Kidney (tissue), 14 donors: Measurements from ENCODE around the gene NHLRC4. TPM values are rescaled to one million over a fixed set of nuclear protein-coding genes. Genes with fewer than 3 reads are reported as not detected.

Source experiments
- DNase-seq, 5 donors: peaks; one replicate each; pipeline ENCODE4 v3.0.0-alpha.2; 2013 to 2020
- FAIRE-seq: peaks from 2 replicates; lab custom pipeline; 2012; peaks lifted over from hg19 to GRCh38; lab: Jason Lieb, UNC
- H3K27ac ChIP-seq, 2 donors: one replicate each; pipeline ENCODE4 v1.7.0; 2013; ENCODE audit warnings: low read depth in 2 of 2, low read length in 2 of 2, inconsistent platforms in 1 of 2
- H3K27me3 ChIP-seq: one replicate; pipeline ENCODE4 v1.7.1; 2013; ENCODE audit warnings: low read length, inconsistent platforms; ENCODE audit not compliant: control insufficient read depth, insufficient read depth
- H3K36me3 ChIP-seq, 3 donors: one replicate each; pipeline versions ENCODE4 v1.7.0 to v1.7.1; 2013; ENCODE audit warnings: low read length in 3 of 3, control low read depth in 1 of 3, inconsistent platforms in 1 of 3; ENCODE audit not compliant: insufficient read depth in 3 of 3, control insufficient read depth in 2 of 3
- H3K4me1 ChIP-seq, 3 donors: one replicate each; pipeline versions ENCODE4 v1.7.0 to v1.7.1; 2013; ENCODE audit warnings: low read length in 3 of 3, inconsistent platforms in 1 of 3, low read depth in 1 of 3; ENCODE audit not compliant: control insufficient read depth in 2 of 3, insufficient read depth in 2 of 3
- H3K4me3 ChIP-seq, 3 donors: one replicate each; pipeline versions ENCODE4 v1.7.0 to v1.8.1; 2013; ENCODE audit warnings: low read length in 3 of 3, control low read depth in 1 of 3, inconsistent platforms in 1 of 3
- H3K9ac ChIP-seq, 3 donors: one replicate each; pipeline versions ENCODE4 v1.7.0 to v1.7.1; 2013; ENCODE audit warnings: low read length in 3 of 3, control low read depth in 1 of 3, inconsistent platforms in 1 of 3
- H3K9me3 ChIP-seq, 3 donors: one replicate each; pipeline versions ENCODE4 v1.7.0 to v1.7.1; 2013; ENCODE audit warnings: low read length in 3 of 3, control low read depth in 1 of 3, inconsistent platforms in 1 of 3; ENCODE audit not compliant: control insufficient read depth in 2 of 3, insufficient read depth in 1 of 3
- intact Hi-C: fragments of 100-400 bp; cut with DNase I; formaldehyde crosslinking; loops from one replicate; pipeline ENCODE4 v1.11.1; 2022
- polyA plus RNA-seq: library from polyadenylated mRNA; stranded (reverse); fragments of 350-450 nt; fragmentation: Illumina TruSeq; extraction: RNeasy Lipid Tissue Mini Kit (QIAGEN cat#74804); gene quantifications from one replicate; pipeline ENCODE4 v1.2.3, GENCODE V29; 2014; ENCODE audit warnings: low read depth, low replicate concordance; ENCODE audit not compliant: insufficient read depth
- total RNA-seq: library from RNA; stranded (reverse); fragmentation: NEBNext Ultra II Directional; extraction: Animal tissue kit (Norgen Biotek cat#: 25700); gene quantifications from one replicate; pipeline ENCODE4 v1.2.1, GENCODE V29; 2021
- TF ChIP-seq, protein P1 (sequence below): IDR thresholded peaks from 3 replicates; pipeline ENCODE4 v1.5.1; 2012; ENCODE audit warnings: mild to moderate bottlenecking, moderate library complexity, borderline replicate concordance; ENCODE audit not compliant: insufficient read depth; ENCODE audit errors: extremely low read depth
- donor health status: control.
- donor health status: control.
- donor health status: control.
- donor health status: control.
- donor health status: control.
- donor health status: DM: yes; HTN: yes; CAD: no.
- donor health status: Normal renal cell carcinoma (clear cell type).

NHLRC4 gene
- total and polyA plus RNA-seq, 2 donors from 2014 or later: 3.3 to 17.4 TPM

DNA sequence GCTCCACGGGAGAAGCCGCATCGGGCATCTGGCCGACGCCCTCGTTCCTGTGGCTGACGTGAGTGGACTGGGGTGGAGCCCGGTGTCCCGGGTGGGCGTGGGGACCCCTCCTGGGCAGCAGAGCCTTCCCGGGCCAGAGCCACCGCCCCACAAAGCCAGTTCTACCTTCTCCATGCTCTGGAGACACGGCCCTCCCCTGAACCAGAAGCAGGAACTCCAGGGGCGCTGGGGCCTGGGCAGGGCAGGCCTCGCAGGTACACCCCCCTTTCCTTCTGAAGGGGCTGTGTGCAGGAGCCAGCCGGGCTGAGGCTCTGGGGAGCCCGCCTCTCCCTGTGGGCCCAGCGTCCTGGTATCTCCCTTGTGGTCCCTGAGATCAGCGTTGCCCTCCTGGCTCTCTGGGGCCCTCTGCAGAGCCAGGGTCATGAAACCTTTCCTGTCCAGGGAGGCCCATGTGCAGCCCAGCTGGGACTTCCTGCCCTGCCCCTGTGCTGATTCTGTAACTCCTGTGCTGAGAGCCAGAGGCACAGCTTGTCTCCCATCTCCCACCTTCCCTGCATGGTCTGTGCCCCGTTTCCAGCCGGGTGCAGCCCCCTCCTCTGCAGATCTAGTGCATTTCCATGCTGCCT, 9.5 kb downstream of the NHLRC4 start:
- Histone ChIP-seq H3K9ac (no peak overlapping the region), H3K9me3 (no peaks in the 10 kb centered on the region), H3K27ac (no peak overlapping the region), H3K4me3 (no peak overlapping the region), H3K4me1 (peaks cover 0 to 1% (median 0%) of the 10 kb centered on the region in 3 donors), H3K27me3 (no peaks in the 10 kb centered on the region), H3K36me3 (peaks cover 0 to 9% (median 4%) of the 10 kb centered on the region in 3 donors)
- intact Hi-C loops: no loop called here
- DNase-seq: no peak
- TF ChIP-seq, protein P1, sequence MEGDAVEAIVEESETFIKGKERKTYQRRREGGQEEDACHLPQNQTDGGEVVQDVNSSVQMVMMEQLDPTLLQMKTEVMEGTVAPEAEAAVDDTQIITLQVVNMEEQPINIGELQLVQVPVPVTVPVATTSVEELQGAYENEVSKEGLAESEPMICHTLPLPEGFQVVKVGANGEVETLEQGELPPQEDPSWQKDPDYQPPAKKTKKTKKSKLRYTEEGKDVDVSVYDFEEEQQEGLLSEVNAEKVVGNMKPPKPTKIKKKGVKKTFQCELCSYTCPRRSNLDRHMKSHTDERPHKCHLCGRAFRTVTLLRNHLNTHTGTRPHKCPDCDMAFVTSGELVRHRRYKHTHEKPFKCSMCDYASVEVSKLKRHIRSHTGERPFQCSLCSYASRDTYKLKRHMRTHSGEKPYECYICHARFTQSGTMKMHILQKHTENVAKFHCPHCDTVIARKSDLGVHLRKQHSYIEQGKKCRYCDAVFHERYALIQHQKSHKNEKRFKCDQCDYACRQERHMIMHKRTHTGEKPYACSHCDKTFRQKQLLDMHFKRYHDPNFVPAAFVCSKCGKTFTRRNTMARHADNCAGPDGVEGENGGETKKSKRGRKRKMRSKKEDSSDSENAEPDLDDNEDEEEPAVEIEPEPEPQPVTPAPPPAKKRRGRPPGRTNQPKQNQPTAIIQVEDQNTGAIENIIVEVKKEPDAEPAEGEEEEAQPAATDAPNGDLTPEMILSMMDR: no peak
- FAIRE-seq: no peak

DNA sequence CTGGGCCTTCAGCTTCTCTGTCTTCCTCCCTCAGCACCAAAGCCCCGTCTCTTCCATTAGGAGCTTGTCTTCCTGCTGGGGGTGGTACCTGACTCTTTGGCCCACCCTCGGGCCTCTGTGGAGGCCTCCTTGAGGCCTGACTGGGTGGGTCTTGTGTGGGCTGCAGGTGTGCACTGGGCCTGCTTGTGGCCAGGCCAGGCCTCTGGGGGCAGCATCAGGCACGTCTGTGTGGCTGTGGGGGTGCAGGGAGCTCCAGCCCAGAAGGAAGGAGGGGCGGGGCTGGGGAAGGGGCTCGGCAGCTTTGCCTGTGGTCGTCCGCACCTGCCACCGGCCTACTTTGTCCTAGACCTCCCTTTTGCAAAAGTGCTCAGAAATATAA, 10.0 kb downstream of the NHLRC4 start:
- Histone ChIP-seq H3K9me3 (no peaks in the 10 kb centered on the region), H3K27me3 (no peaks in the 10 kb centered on the region), H3K4me3 (no peak overlapping the region), H3K4me1 (no peaks in the 10 kb centered on the region), H3K9ac (no peak overlapping the region), H3K27ac (no peak overlapping the region), H3K36me3 (peaks cover 0 to 9% (median 4%) of the 10 kb centered on the region in 3 donors)
- TF ChIP-seq, protein P1: no peak
- DNase-seq (no peak), FAIRE-seq (no peak)
- intact Hi-C loops: no loop called here

DNA sequence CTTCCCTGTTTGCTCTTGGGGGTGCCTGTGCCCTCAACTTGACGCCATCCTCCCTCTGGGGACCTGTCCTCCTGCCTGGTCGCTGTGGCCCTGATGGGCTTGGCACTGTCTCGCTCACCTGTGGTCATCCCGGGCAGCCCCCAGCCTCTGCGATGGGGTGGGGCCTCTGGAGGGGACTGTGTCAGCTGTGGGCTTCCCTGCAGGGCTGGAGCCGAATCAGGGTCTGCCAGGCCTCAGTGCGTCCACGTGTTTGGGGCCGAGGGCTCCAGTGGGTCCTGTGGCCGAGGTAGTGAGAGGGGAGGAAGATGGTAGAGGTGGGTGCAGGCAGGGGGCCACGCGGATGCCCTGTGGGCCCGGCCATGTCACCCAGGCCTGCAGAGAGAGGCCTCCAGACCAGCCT, 11.0 kb downstream of the NHLRC4 start:
- H3K36me3 ChIP-seq: peaks cover 0 to 9% (median 4%) of the 10 kb centered on the region in 3 donors

More for the DNA sequence above, 11.0 kb downstream of the NHLRC4 start:
- no peak for DNase-seq
- intact Hi-C loops: no loop called here
- no peak overlapping the region for H3K4me3 ChIP-seq
- FAIRE-seq: no peak
- H3K27me3 ChIP-seq: no peaks in the 10 kb centered on the region
- H3K9ac ChIP-seq: no peak overlapping the region
- no peaks in the 10 kb centered on the region for H3K9me3 ChIP-seq
- TF ChIP-seq, protein P1: no peak
- no peaks in the 10 kb centered on the region for H3K4me1 ChIP-seq
- H3K27ac ChIP-seq: no peak overlapping the region
